Activated B cell treated with CpG ODN at 0.5 μM for 24 hours (primary cell): ENCODE measurements around the gene FRYL. TPM values are rescaled to one million over a fixed set of nuclear protein-coding genes. Genes with fewer than 3 reads are reported as not detected.
"Not testable (repeated sequence)": the region's sequence is repeated elsewhere in the genome, so short reads cannot be mapped to it uniquely, and the experiment has no call there.

Experiments used
- ATAC-seq: fragments of 200-7000 bp; cut with Tn5 transposase; one replicate; pipeline ENCODE4 v1.10.0; 2021; ENCODE audit warnings: low read depth, mild to moderate bottlenecking, moderate library complexity
- CTCF ChIA-PET: fragments of 350-600 bp; sonication (Branson Sonifier 250); formaldehyde crosslinking; loops from one replicate; lab custom pipeline; 2021; ENCODE audit warnings: antibody characterized with exemption; lab: Charles Lee
- POLR2A ChIA-PET: fragments of 350-600 bp; sonication (Branson Sonifier 250); formaldehyde crosslinking; loops from one replicate; lab custom pipeline; 2021; ENCODE audit warnings: antibody characterized with exemption; lab: Charles Lee
- DNase-seq: peaks from one replicate; pipeline ENCODE4 v3.0.0; 2022
- H3K27ac Mint-ChIP-seq: one replicate; pipeline ENCODE4 v1.8.0; 2020; ENCODE audit warnings: mixed read lengths
- H3K27me3 Mint-ChIP-seq: one replicate; pipeline ENCODE4 v1.8.0; 2021; ENCODE audit warnings: mixed read lengths
- H3K36me3 Mint-ChIP-seq: one replicate; pipeline ENCODE4 v1.8.0; 2021; ENCODE audit warnings: low read depth, mixed read lengths
- H3K4me1 Mint-ChIP-seq: one replicate; pipeline ENCODE4 v1.8.0; 2021; ENCODE audit warnings: mixed read lengths
- H3K4me3 Mint-ChIP-seq: one replicate; pipeline ENCODE4 v1.8.0; 2020; ENCODE audit warnings: mild to moderate bottlenecking, mixed read lengths
- H3K9me3 Mint-ChIP-seq: one replicate; pipeline ENCODE4 v1.8.0; 2020; ENCODE audit warnings: mixed read lengths
- CTCF ChIP-seq: fragments of 200-600 bp; IDR thresholded peaks from one replicate; pipeline ENCODE4 v1.8.0; 2022; ENCODE audit warnings: antibody characterized with exemption, mild to moderate bottlenecking
- intact Hi-C: fragments of 100-400 bp; cut with micrococcal nuclease; formaldehyde crosslinking; loops from one replicate; pipeline ENCODE4 v1.15.1; 2024
- total RNA-seq: library from RNA; stranded (reverse); gene quantifications from 2 replicates; pipeline ENCODE4 v1.2.3, GENCODE V29; 2022

FRYL gene
- total RNA-seq, 1 donor from 2014 or later = 91.5 TPM

GRCh38 chr4:48683784-48684666, 96.1 kb downstream of the FRYL start:
- intact Hi-C loops = loop anchor here (5.0 to 10.0 kb wide), 4 partner anchors 98 to 281 kb away; partner anchors contain the start of genes FRYL, OCIAD1 and OCIAD2
- DNase-seq (no peak), ATAC-seq (peak; percentile 62)
- no peak for TF ChIP-seq CTCF
- no peak overlapping the region for H3K4me3 Mint-ChIP-seq
- CTCF ChIA-PET = interaction anchor here (1.6 kb wide), 1 partner anchor 105 kb away, joined by 4 read pairs; no protein-coding TSS in a partner anchor
- H3K9me3 Mint-ChIP-seq = no peaks in the 10 kb centered on the region
- POLR2A ChIA-PET = interaction anchor here (1.2 kb wide), 1 partner anchor 23 kb away, joined by 3 read pairs; no protein-coding TSS in a partner anchor
- H3K27ac Mint-ChIP-seq = peak overlapping the region; percentile 18
- H3K27me3 Mint-ChIP-seq = no peaks in the 10 kb centered on the region
- H3K4me1 Mint-ChIP-seq = peaks cover 55% of the 10 kb centered on the region
- peaks cover 8% of the 10 kb centered on the region for H3K36me3 Mint-ChIP-seq

- H3K4me3 Mint-ChIP-seq, H3K36me3 Mint-ChIP-seq, DNase-seq, H3K27ac Mint-ChIP-seq, H3K27me3 Mint-ChIP-seq, POLR2A ChIA-PET, ATAC-seq, H3K9me3 Mint-ChIP-seq: not testable (repeated sequence)
- peaks cover 50% of the 10 kb centered on the region for H3K4me1 Mint-ChIP-seq
- intact Hi-C loops = loop anchor here (1.0 to 10.0 kb wide), 5 partner anchors 99 to 282 kb away; partner anchors contain the start of genes FRYL, OCIAD1 and OCIAD2
- CTCF ChIA-PET = interaction anchor here (3.1 kb wide), 1 partner anchor 104 kb away, joined by 21 read pairs; no protein-coding TSS in a partner anchor
These were observed 97.2 kb downstream of the FRYL start for GRCh38 chr4:48682870-48683269.

GRCh38 chr4:48681856-48682255, 98.2 kb downstream of the FRYL start:
- H3K9me3 Mint-ChIP-seq = no peaks in the 10 kb centered on the region
- ChIA-PET POLR2A (no interaction called here), CTCF (interaction anchor here (3.1 kb wide), 1 partner anchor 103 kb away, joined by 21 read pairs; no protein-coding TSS in a partner anchor)
- H3K4me1 Mint-ChIP-seq = peaks cover 44% of the 10 kb centered on the region
- no peak for DNase-seq
- H3K4me3 Mint-ChIP-seq = peak overlapping the region; percentile 24
- peak overlapping the region; percentile 78 for H3K27ac Mint-ChIP-seq
- no peaks in the 10 kb centered on the region for H3K27me3 Mint-ChIP-seq
- TF ChIP-seq CTCF = no peak
- H3K36me3 Mint-ChIP-seq = peaks cover 8% of the 10 kb centered on the region
- intact Hi-C loops = loop anchor here (1.0 to 10.0 kb wide), 5 partner anchors 100 to 283 kb away; partner anchors contain the start of genes FRYL, OCIAD1 and OCIAD2
- peak; percentile 84 for ATAC-seq

- ChIA-PET CTCF (interaction anchor here (0.7 to 3.1 kb wide), 2 partner anchors 42 to 102 kb away, joined by 3 to 21 read pairs; no protein-coding TSS in a partner anchor), POLR2A (interaction anchor here (0.6 kb wide), 1 partner anchor 226 kb away, joined by 7 read pairs; no protein-coding TSS in a partner anchor)
- no peak overlapping the region for H3K27ac Mint-ChIP-seq
- H3K36me3 Mint-ChIP-seq = peaks cover 8% of the 10 kb centered on the region
- ATAC-seq (no peak), DNase-seq (no peak)
- intact Hi-C loops = loop anchor here (5.0 to 10.0 kb wide), 4 partner anchors 101 to 284 kb away; partner anchors contain the start of genes FRYL, OCIAD1 and OCIAD2
- H3K9me3 Mint-ChIP-seq = no peaks in the 10 kb centered on the region
- H3K4me3 Mint-ChIP-seq = no peak overlapping the region
- H3K27me3 Mint-ChIP-seq = no peaks in the 10 kb centered on the region
- TF ChIP-seq CTCF = no peak
- H3K4me1 Mint-ChIP-seq = peaks cover 38% of the 10 kb centered on the region
These were observed 99.1 kb downstream of the FRYL start for GRCh38 chr4:48680848-48681568.

GRCh38 chr4:48673537-48673936, 106.5 kb downstream of the FRYL start:
- Mint-ChIP-seq H3K9me3 (no peaks in the 10 kb centered on the region), H3K27ac (no peak overlapping the region), H3K36me3 (peaks cover 16% of the 10 kb centered on the region), H3K27me3 (no peaks in the 10 kb centered on the region), H3K4me1 (peaks cover 9% of the 10 kb centered on the region), H3K4me3 (no peak overlapping the region)
- ATAC-seq (no peak), DNase-seq (no peak)
- intact Hi-C loops = no loop called here
- ChIA-PET CTCF (no interaction called here), POLR2A (no interaction called here)
- no peak for TF ChIP-seq CTCF
